Retinal pigment epithelial cell (primary cell): ENCODE results near the gene LETM1.

Experiments
- DNase-seq: peaks from one replicate; pipeline ENCODE4 v3.0.0-alpha.2; 2010; ENCODE audit warnings: low read depth
- H3K4me3 ChIP-seq: 2 replicates; pipeline ENCODE4 v1.5.1; 2011; ENCODE audit warnings: mild to moderate bottlenecking, low read length, control low read depth, moderate library complexity
- CTCF ChIP-seq: conservative IDR thresholded peaks from 2 replicates; pipeline ENCODE4 v1.5.1; 2011; ENCODE audit warnings: low read depth, low read length, control low read depth, inconsistent platforms

LETM1 gene

GRCh38 chr4:1826531-1827350, 29.2 kb downstream of the LETM1 start:
- H3K4me3 ChIP-seq: no peak overlapping the region
- no peak for DNase-seq
- TF ChIP-seq CTCF: no peak

GRCh38 chr4:1825326-1825725, 30.6 kb downstream of the LETM1 start:
- TF ChIP-seq CTCF: no peak
- no peak overlapping the region for H3K4me3 ChIP-seq
- DNase-seq: no peak

DNA sequence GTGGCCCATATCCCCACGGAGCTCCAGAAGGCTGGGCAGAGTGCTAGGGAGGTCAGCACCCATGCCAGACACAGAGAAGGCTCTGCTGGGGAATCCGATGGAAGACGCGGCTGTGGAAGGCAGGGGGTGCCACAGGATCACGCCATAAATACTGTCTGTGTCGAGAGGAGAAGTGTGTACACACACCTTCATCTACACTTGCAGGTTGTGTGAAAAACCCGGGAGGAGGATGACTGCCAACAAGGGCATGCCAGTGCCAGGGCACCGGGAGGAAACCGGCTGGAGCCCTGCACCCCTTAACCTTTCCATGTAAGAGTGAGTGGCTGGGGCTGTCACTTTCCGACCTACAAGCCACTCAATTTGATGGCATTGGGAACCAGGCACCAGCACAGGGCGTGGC, 31.2 kb downstream of the LETM1 start:
- no peak for TF ChIP-seq CTCF
- no peak overlapping the region for H3K4me3 ChIP-seq
- DNase-seq: no peak

GRCh38 chr4:1823545-1823932, 32.4 kb downstream of the LETM1 start:
- TF ChIP-seq CTCF: no peak
- no peak for DNase-seq
- no peak overlapping the region for H3K4me3 ChIP-seq

GRCh38 chr4:1822568-1823544, 33.1 kb downstream of the LETM1 start:
- no peak overlapping the region for H3K4me3 ChIP-seq
- no peak for TF ChIP-seq CTCF
- no peak for DNase-seq

- H3K4me3 ChIP-seq: no peak overlapping the region
- no peak for DNase-seq
- no peak for TF ChIP-seq CTCF
Observed at GRCh38 chr4:1821679-1822567, 34.0 kb downstream of the LETM1 start.
